GM19239 (cell line): ENCODE results near the gene FBXW4.
A peak's percentile ranks its signal among the peaks of the same experiment; 100 is the strongest.
"Not testable (repeated sequence)": the region's sequence is repeated elsewhere in the genome, so short reads cannot be mapped to it uniquely, and the experiment has no call there.

ENCODE experiments used
- DNase-seq: peaks from one replicate; pipeline ENCODE4 v3.0.0; 2011; ENCODE audit warnings: low spot score; ENCODE audit not compliant: insufficient read length
- FAIRE-seq: peaks from 2 replicates; lab custom pipeline; 2011; peaks lifted over from hg19 to GRCh38; lab: Jason Lieb, UNC

FBXW4 gene

DNA sequence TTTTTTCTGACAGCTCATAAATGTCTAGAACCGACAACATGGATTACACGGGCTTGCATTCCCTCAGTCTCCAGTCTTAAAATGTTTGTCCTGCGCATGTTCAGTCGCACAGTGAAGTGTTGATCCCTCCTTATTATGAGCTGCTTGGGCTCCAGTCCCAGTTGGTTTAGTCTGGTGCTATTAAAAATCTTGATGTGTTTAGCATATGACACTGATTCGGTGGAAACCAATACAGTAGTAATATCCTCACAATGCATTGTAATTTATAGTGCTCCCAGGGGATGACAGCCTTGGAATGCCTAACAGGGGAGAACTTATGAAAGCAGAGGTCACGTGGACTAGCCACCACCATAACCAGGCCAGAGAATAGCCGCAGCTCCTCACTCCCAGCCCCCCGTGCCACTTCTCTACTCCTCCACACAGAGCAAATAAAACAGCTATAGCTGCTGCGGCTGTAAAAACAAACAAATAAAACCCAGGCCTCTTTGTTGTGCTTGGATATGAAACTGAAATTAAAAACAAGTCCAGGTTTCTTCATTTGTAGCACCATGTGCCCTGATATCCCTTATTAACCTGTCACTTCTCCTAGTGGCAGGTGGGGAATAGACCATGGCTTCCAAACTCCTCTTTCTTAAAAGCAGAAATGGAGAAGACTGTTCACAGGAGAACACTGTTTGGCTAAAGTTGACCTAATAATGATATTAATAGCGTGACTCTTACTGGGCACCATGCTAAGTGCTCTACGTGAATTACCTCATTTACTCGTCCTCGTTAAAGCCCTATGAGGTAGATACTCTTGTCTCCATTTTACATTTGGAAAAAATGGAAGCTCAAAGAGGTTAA is 99.2 kb downstream of the FBXW4 start:
- DNase-seq (no peak), FAIRE-seq (peak; percentile 59)

DNA sequence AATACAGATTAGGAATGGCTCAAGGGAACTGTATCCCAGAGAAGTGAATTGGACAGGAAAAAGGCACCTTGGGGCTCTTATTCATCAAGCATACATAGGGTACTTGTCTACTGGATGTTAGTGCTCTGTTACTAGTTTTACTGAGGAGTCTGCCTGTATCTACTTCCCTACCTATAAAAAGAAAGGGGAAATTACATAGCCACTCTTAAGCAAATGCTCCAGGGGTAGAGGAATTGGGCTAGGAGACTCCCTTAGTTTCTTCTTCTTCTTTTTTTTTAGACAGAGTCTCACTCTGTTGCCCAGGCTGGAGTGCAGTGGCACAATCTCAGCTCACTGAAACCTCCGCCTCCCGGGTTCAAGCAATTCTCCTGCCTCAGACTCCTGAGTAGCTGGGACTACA is 101.6 kb downstream of the FBXW4 start:
- not testable (repeated sequence) for DNase-seq, FAIRE-seq

DNA sequence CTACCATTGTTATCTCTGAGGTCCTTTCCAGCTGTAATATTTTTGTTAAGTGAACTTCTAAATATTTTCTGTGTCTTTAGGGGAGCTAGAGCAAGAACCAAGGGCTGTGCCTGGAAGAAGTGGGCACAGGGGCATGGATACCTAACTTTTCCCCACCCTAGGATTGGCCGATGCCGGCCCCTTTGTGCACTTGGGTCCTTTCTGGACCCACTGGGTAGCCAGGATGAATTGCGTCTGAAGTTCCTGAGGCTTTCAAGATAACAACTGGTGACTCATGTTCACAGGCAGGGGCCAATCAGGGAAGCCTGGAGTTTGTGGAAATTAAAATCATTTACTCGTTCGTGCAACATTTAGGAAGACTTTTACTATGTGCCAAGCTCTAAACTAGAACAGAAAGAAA is 106.1 kb downstream of the FBXW4 start:
- FAIRE-seq, result no peak
- DNase-seq, result no peak

GRCh38 chr10:101587725-101588653 is 107.0 kb downstream of the FBXW4 start, which contains the start of the genes DPCD and POLL:
Gene DPCD, plus strand, starts transcription at chr10:101588321. Its CDS starts 16 bp downstream, at chr10:101588337.
Gene POLL, minus strand, starts transcription at chr10:101588257. Its CDS starts 897 bp downstream, at chr10:101587360.
- DNase-seq (peak; percentile 96), FAIRE-seq (peak; percentile 99)

- FAIRE-seq (no peak), DNase-seq (no peak)
Measured at GRCh38 chr10:101585841-101586240, 109.1 kb downstream of the FBXW4 start.

GRCh38 chr10:101580486-101581399 is 114.2 kb downstream of the FBXW4 start:
- FAIRE-seq (no peak), DNase-seq (no peak)

GRCh38 chr10:101579516-101579870 is 115.5 kb downstream of the FBXW4 start:
- DNase-seq (no peak), FAIRE-seq (no peak)

DNA sequence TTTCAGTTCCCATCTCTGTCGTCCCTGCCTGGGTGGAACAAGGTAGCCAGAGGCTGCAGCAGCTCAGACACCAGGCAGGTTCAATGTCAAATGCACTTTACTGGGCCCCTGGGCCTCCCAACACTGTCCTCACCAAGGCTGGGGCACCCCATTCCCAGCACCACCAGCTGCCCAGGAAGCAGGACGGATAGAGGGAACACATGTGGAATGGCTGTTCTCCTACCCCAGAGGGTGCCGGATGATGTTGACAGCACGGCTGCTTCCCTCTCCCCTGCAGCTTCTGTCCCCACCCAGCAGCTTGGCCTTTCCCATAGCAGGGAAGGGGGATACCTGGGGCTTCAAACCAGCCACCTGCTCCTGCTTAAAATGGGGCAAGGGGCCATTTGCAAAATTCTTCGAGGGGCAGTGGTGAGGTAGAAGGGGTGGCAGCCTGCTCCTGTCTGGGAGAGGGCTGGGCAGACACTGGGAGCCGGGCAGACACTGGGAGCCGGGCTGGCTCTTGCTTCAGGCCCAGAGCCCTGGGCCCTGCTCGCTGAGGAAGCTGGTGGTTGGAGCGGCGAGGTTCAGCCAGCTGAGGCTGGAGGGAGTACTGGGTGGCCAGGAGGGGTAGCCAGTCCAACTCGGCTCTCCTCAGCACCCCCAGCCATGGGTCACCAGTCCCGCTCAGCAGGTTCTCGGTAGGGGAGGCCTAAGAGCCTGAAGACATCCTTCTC is 116.0 kb downstream of the FBXW4 start:
- DNase-seq (no peak), FAIRE-seq (no peak)

GRCh38 chr10:101578192-101578591 is 116.8 kb downstream of the FBXW4 start:
- FAIRE-seq, result no peak
- DNase-seq, result no peak

DNA sequence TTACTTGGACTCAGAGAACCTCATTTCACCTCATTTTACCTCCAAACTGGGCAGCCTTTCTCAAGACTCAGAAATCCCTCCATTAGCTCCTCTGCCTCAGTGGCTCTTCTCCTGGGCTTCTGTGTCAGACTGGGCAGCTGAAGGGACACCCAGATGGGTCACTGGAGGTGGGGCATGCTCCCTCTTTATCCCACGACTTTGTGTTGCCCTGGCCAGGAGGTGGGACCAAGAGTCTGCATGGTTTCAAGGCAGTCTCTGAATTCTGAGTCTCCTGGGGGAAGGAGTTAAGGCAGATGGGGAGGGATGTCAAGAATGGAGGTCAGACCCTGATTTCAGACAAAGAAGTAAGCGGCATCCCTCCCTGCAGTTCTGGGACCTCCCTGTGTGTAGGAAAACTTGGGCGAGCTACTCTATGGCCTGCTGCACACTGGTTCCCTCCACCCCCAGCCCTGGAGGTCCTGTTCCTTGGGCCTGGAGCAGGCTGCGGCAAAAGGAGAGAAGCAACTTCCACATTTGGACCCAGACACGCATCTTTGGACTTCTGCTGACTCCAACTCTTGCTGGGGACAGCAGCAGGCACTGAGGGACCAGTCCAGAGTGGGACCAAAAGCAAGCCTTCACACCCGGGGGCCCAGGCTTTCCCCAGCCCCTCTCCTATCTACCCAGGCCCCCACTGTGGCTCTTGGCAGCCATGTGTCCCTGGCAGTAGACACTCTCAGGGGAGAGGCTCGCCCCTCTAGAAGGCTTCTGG is 117.7 kb downstream of the FBXW4 start:
- DNase-seq, result no peak
- FAIRE-seq, result no peak

GRCh38 chr10:101576211-101576863 is 118.6 kb downstream of the FBXW4 start:
- FAIRE-seq (no peak), DNase-seq (no peak)

GRCh38 chr10:101575580-101576210 is 119.3 kb downstream of the FBXW4 start:
- FAIRE-seq, result no peak

DNA sequence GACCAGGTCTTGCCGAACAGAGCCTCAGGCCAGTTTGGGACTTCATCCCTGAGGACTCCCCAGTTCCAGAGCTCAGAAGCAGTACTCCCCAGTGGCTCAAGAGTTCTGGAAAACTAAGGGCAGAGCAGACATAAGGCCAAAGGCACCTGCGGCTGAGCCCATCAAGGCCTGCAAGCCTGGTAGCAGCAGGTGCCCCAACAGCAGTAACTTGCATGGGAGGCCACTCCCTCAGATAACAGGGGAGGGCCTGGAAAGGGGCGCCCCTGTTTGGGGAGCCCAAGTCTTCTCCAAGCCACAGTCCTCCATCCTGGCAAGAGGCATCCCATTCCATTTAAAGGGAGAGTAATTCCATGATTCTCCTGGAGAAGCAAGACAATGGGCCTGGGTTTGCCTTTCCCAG is 119.9 kb downstream of the FBXW4 start:
- FAIRE-seq, result no peak
- no peak for DNase-seq

More at GRCh38 chr10:101575580-101576210, 119.3 kb downstream of the FBXW4 start:
- no peak for DNase-seq

DNA sequence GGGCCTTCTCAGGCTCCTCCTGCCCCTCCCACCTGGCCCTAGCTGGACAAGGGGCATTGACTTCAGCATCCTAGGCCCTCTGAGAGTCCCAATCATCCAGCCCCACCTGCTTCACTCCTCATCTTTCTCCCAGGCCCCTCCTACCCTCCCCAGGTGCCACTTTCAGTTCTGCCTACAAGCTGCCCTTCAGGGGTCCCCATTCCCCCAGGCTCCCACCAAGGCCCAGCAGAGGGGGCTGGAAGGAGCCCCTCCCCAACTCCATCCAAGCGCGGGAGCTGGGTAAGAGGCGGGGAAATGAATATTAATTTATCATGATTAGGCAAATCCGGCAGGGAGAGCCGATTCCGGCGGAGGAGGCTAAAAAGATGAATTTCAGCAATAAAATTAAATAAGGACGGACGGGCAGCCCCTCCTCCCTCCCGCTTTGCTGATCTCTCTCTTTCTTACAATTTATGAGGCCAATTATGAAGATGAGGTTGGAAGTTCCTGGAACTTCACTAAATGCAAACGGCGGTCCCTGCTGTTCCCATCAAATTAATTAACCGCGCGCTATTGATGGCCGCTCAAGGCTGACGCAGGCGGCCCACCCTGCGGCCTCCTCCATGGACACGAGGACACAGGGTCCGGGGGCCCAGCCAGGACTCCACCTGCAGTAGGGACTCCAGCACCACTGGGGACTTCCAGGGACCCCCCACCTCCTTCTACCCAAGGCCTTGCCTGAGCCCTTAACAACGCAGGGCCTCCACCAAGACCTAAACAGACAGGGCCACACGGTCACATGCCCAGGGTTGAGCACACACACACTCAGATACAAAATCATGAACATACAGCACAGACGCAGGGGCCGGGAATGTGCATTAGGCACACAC is 120.9 kb downstream of the FBXW4 start:
- FAIRE-seq (no peak), DNase-seq (no peak)

DNA sequence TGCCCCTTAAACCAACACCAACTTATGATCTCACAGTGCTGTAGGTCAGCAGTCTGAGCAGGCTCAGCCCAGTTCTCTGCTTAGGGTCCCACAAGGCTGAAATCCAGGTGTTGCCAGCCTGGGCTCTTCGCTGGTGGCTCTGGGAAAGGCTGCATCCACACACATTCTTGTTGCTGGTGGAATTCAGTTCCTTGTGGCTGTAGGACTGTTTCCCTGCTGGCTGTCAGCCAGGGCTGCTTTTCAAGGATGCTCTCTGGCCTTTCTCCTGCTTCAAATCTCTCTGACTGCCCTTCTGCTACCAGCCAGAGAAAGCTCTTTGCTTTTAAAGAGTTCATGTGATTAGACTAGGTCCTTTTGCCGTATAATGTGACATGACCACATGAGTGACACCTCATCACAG is 122.2 kb downstream of the FBXW4 start:
- FAIRE-seq (no peak), DNase-seq (no peak)

- no peak for FAIRE-seq
- no peak for DNase-seq
Measured at GRCh38 chr10:101572126-101572525, 122.8 kb downstream of the FBXW4 start.
